ENCODE data around the gene ITPKB.

The ITPKB gene

DNA sequence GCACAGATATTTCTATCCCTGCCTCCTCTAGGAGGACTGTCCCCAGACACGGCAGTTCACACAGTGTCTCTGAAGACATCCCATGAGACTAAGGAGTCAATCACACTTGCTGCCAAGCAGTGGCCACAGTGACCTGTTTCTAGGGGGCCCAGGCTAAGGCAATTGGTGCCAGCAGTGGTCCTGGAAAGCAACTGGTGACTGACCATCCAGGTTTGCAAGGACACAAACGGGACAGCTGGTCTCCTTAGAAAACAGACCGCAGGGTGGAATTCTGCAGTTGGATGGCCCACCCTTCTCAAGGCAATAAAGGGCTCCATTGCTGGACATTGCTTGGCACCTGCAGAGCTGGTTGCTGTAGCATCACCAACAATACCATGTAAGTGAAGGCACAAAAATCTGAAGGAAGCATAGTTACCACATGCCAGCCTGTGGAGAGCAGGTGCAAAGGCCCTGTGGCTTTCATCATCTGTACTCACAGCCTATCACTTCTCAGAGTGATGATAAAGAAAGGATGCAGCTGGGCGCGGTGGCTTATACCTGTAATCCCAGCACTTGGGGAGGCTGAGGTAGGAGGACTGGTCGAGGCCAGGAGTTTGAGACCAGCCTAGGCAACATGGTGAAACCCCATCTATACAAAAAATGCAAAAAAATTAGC is 109.1 kb downstream of the ITPKB start:
- DNase-seq, result no peak
- no peaks in the 10 kb centered on the region for H3K27me3 ChIP-seq
- no peaks in the 10 kb centered on the region for H3K36me3 ChIP-seq
- H3K4me3 ChIP-seq (ENCODE audit: low read depth, low read length), result no peak overlapping the region
- H3K4me1 ChIP-seq, result no peaks in the 10 kb centered on the region
- no peaks in the 10 kb centered on the region for H3K9me3 ChIP-seq
- TF ChIP-seq, protein P1, sequence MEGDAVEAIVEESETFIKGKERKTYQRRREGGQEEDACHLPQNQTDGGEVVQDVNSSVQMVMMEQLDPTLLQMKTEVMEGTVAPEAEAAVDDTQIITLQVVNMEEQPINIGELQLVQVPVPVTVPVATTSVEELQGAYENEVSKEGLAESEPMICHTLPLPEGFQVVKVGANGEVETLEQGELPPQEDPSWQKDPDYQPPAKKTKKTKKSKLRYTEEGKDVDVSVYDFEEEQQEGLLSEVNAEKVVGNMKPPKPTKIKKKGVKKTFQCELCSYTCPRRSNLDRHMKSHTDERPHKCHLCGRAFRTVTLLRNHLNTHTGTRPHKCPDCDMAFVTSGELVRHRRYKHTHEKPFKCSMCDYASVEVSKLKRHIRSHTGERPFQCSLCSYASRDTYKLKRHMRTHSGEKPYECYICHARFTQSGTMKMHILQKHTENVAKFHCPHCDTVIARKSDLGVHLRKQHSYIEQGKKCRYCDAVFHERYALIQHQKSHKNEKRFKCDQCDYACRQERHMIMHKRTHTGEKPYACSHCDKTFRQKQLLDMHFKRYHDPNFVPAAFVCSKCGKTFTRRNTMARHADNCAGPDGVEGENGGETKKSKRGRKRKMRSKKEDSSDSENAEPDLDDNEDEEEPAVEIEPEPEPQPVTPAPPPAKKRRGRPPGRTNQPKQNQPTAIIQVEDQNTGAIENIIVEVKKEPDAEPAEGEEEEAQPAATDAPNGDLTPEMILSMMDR (IDR thresholded peaks at IDR 0.05; ENCODE audit: low read depth, low read length), result no peak

DNA sequence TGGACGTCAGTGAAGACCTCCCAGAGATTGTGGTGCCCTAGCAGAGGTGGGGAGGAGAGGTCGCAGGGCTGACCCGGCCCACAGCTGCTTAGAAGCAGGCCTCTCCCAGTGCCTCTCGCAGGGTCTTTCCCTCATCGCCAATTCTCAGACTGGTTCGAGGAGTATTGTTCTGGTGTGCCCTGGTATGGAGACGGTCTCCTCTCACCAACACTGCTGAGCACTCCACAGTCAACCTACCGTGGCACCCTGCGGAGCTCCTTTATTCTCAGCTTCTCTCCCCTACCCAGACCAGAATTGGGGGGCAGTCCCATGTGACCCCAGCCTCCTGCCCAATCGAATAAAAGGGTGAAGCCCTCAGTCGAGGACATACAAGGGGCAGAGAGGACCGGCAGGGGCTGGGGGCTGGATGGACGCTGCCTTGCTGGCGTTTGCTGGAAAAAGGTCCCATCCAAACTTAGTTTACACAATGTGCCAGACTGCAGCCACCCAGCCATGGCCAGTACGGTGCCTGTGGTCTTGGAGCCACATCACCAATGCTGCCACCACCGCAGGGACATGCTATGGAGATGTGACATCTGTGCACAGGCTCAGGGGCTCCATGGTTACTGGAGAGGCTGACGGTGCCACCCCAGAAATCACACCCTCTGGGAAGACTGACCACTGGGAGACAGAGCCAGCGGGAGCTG is 109.7 kb downstream of the ITPKB start:
- H3K36me3 ChIP-seq, result no peaks in the 10 kb centered on the region
- no peaks in the 10 kb centered on the region for H3K4me1 ChIP-seq
- DNase-seq, result no peak
- H3K4me3 ChIP-seq (ENCODE audit: low read depth, low read length), result no peak overlapping the region
- TF ChIP-seq, protein P1 (IDR thresholded peaks at IDR 0.05; ENCODE audit: low read depth, low read length), result no peak
- H3K9me3 ChIP-seq, result no peaks in the 10 kb centered on the region
- no peaks in the 10 kb centered on the region for H3K27me3 ChIP-seq

DNA sequence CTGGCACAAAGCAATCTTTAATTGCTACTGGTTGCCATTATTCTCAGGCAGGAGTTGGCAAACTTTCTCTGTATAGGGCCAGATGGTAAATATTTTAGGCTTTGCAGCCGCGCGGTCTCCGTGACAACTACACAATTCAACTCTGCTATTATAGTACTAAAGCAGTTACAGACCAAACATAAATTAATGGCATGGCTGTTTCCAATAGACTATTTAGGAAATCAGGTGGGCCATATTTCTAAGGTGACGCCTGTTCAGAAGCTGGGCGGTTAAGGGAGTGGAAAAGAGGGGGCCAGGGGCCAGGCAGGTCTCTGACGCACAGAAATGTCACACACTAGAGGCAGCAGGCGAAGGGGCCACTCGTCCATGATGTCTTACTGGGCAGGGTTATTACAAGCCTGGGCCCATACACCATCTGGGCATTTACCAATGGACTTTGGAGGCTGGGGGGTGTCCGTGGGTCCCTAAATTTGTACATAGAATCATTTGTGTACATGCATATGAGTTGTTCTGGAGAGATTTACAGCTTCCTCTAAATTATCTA is 110.4 kb downstream of the ITPKB start:
- H3K27me3 ChIP-seq, result no peaks in the 10 kb centered on the region
- H3K4me1 ChIP-seq, result no peaks in the 10 kb centered on the region
- TF ChIP-seq, protein P1 (IDR thresholded peaks at IDR 0.05; ENCODE audit: low read depth, low read length), result no peak
- no peaks in the 10 kb centered on the region for H3K9me3 ChIP-seq
- H3K4me3 ChIP-seq (ENCODE audit: low read depth, low read length), result no peak overlapping the region
- H3K36me3 ChIP-seq, result no peaks in the 10 kb centered on the region
- no peak for DNase-seq

DNA sequence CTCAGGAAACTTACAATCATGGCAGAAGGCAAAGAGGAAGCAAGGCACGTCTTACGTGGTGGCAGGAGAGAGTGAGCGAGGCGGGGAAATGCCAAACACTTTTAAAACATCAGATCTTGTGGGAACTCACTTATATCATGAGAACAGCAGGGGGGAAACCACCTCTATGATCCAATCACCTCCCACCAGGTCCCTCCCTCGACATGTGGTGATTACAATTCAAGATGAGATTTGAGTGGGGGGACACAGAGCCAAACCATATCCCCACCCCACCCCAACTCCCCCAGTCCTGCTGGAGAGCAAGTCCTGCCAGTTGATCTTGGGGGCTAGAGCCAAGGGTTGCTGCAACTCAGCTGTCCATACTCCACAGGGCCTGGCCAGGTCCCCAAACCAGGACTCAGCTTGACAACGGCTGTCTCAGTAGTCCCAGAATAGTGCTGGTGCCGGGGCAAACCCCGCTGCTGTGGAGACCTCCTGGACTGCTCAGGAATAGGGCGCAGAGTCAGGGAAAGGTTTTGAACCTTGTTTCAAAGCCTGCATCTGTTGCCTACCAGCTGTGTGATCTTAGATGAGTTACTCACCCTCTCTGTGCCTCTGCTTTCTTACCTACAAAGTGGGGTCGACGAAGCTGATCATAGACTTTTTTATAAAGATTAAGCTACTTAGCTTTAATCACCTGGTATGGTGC is 111.0 kb downstream of the ITPKB start:
- no peaks in the 10 kb centered on the region for H3K27me3 ChIP-seq
- no peaks in the 10 kb centered on the region for H3K4me1 ChIP-seq
- no peaks in the 10 kb centered on the region for H3K36me3 ChIP-seq
- no peaks in the 10 kb centered on the region for H3K9me3 ChIP-seq
- H3K4me3 ChIP-seq (ENCODE audit: low read depth, low read length), result no peak overlapping the region
- DNase-seq, result no peak
- TF ChIP-seq, protein P1 (IDR thresholded peaks at IDR 0.05; ENCODE audit: low read depth, low read length), result no peak

DNA sequence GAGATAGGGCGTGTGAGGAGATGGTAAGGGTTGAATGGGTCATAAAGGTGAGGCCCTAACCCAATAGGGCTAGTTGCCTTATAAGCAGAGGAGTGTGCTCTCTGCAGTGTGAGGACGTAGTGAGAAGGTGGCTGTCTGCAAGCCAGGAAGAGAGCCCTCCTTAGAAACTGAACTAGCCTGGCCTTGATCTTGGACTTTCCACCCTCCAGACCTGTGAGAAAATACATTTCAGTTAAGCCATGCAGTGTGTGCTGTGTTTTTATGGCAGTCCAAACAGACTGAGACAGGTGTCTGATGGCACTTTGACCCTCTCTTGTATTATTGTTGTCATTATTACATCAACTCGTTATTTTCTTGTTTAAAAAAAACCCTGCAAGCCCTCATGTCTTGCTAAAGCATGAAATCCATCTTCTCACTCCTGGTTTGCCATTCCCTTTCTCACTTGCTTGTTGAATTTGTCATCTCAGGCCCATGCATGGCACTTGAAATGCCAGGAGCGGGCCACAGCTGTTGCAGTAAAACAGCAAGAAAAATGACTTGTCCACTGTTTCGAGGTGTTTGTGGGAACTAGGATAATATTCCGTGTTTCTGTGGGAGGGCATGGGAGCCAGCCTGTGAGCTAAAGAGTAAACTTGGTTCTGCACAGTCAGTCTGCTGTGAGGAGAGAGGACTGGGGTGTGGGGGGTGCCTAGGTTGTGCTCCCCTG is 111.9 kb downstream of the ITPKB start:
- no peak for DNase-seq
- Histone ChIP-seq H3K27me3 (no peaks in the 10 kb centered on the region), H3K9me3 (no peaks in the 10 kb centered on the region), H3K36me3 (no peaks in the 10 kb centered on the region), H3K4me1 (no peaks in the 10 kb centered on the region), H3K4me3 (ENCODE audit: low read depth, low read length) (no peak overlapping the region)
- TF ChIP-seq, protein P1 (IDR thresholded peaks at IDR 0.05; ENCODE audit: low read depth, low read length), result no peak

Data from BE2C (cell line).